HUES48 (cell line): ENCODE results near the gene TOR1AIP1.

ENCODE experiments used
- H3K27ac ChIP-seq: one replicate; pipeline ENCODE4 v1.7.0; 2013; ENCODE audit warnings: low read depth, low read length, inconsistent platforms
- H3K27me3 ChIP-seq: 2 replicates; pipeline ENCODE4 v1.6.1; 2013; ENCODE audit warnings: mild to moderate bottlenecking, low read length; ENCODE audit not compliant: control insufficient read depth, insufficient read depth
- H3K36me3 ChIP-seq: 2 replicates; pipeline ENCODE4 v1.6.1; 2013; ENCODE audit warnings: low read length; ENCODE audit not compliant: control insufficient read depth, insufficient read depth
- H3K4me1 ChIP-seq: 2 replicates; pipeline ENCODE4 v1.6.1; 2013; ENCODE audit warnings: mild to moderate bottlenecking, low read length; ENCODE audit not compliant: control insufficient read depth, insufficient read depth
- H3K4me3 ChIP-seq: 2 replicates; pipeline ENCODE4 v1.5.1; 2013; ENCODE audit warnings: mild to moderate bottlenecking, low read depth, low read length
- H3K9ac ChIP-seq: 2 replicates; pipeline ENCODE4 v1.6.1; 2013; ENCODE audit warnings: mild to moderate bottlenecking, low read depth, low read length, moderate library complexity
- H3K9me3 ChIP-seq: 2 replicates; pipeline ENCODE4 v1.6.1; 2013; ENCODE audit warnings: low read length; ENCODE audit not compliant: control insufficient read depth, insufficient read depth

TOR1AIP1 gene

DNA sequence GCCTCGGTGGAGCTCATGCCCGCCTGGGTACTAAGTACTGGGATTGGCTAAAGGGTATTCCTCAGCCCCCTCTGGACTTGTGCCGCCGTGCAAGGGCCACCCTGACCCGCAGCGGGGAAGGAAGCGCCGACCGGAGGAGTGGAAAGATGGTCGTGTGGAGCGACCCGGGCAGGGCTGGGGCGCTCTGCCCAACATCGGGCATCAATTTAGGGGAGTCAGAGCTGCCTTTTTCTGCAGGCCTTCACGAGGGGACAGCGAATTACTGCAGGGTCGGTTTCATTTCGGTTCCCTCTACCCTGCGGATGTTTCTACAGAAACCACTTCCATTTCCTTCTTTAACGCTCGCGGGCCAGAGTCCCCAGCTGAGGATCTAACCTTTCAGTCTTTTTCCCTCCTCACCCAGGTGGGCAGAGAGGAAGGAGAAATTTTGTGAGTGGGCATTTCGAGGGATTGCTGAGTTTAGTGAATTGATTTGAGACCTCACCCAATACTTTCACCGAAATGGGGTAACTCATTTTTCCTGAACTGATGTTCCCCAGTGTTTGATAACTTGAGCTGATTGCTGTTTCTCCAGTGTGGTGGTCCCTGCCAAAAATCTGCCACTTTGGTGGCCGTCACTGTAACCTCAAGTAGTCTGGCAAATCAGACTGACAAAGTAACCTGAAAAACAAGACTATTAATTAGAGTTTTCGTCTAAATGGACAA lies 1.1 kb downstream of the TOR1AIP1 start:
- Histone ChIP-seq H3K36me3 (peaks cover 24% of the 10 kb centered on the region), H3K4me1 (peaks cover 15% of the 10 kb centered on the region; the same call in 1 of the 2 replicates), H3K27ac (peak overlapping the region; percentile 100), H3K9ac (peak overlapping the region; percentile 91), H3K4me3 (peak overlapping the region; percentile 76), H3K9me3 (no peaks in the 10 kb centered on the region), H3K27me3 (no peaks in the 10 kb centered on the region)

GRCh38 chr1:179883745-179884138 lies 1.7 kb downstream of the TOR1AIP1 start:
- peak overlapping the region; percentile 91; the same call in 1 of the 2 replicates for H3K9ac ChIP-seq
- H3K27me3 ChIP-seq, result no peaks in the 10 kb centered on the region
- peaks cover 15% of the 10 kb centered on the region; the same call in 1 of the 2 replicates for H3K4me1 ChIP-seq
- H3K4me3 ChIP-seq, result peak overlapping the region; percentile 76
- peaks cover 29% of the 10 kb centered on the region for H3K36me3 ChIP-seq
- no peaks in the 10 kb centered on the region for H3K9me3 ChIP-seq
- H3K27ac ChIP-seq, result peak overlapping the region; percentile 100

DNA sequence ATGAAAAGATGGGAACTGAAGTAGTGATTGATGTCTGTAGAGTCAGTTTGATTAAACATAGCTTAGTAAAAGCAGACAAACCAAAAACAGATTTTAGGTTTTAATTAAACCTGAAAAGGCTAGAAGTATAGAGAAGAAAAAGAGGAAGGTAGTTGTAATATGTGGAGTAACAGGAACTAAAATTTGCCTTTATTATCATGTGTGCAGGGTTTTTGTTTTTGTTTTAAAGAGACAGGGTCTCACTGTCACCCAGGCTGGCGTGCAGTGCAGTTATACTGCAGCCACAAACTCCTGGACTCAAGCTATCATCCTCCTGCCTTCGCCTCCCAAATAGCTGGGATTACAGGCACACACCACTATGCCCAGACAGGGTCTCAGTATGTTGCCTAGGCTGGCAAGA lies 6.0 kb downstream of the TOR1AIP1 start:
- H3K36me3 ChIP-seq, result peaks cover 57% of the 10 kb centered on the region
- no peak overlapping the region for H3K9ac ChIP-seq
- H3K4me1 ChIP-seq, result peaks cover 9% of the 10 kb centered on the region; the same call in 1 of the 2 replicates
- no peak overlapping the region for H3K27ac ChIP-seq
- no peaks in the 10 kb centered on the region for H3K27me3 ChIP-seq
- H3K4me3 ChIP-seq, result no peak overlapping the region
- H3K9me3 ChIP-seq, result no peaks in the 10 kb centered on the region

DNA sequence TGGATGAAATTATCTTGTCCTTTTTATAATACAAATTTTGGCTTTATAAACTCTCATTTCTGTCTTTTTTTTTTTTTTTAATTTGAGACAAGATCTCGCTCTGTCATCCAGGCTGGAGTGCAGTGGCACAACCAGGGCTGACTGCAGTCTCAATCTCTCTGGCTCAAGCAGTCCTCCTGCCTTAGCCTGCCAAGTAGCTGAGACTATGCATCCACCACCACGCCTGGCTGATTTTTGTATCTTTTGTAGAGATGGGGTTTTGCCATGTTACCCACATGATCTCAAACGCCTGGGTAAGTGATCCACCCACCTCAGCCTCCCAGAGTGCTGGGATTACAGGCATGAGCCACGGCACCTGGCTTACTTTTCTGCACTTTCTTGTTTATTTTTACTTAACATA lies 7.5 kb downstream of the TOR1AIP1 start:
- Histone ChIP-seq H3K4me3 (no peak overlapping the region), H3K4me1 (no peaks in the 10 kb centered on the region), H3K36me3 (peaks cover 59% of the 10 kb centered on the region), H3K27ac (no peak overlapping the region), H3K27me3 (no peaks in the 10 kb centered on the region), H3K9ac (no peak overlapping the region), H3K9me3 (no peaks in the 10 kb centered on the region)

GRCh38 chr1:179910934-179911333 lies 28.8 kb downstream of the TOR1AIP1 start:
- H3K27ac ChIP-seq, result no peak overlapping the region
- no peaks in the 10 kb centered on the region for H3K27me3 ChIP-seq
- no peak overlapping the region for H3K4me3 ChIP-seq
- H3K9ac ChIP-seq, result no peak overlapping the region
- no peaks in the 10 kb centered on the region for H3K4me1 ChIP-seq
- no peaks in the 10 kb centered on the region for H3K9me3 ChIP-seq
- peaks cover 35% of the 10 kb centered on the region for H3K36me3 ChIP-seq

DNA sequence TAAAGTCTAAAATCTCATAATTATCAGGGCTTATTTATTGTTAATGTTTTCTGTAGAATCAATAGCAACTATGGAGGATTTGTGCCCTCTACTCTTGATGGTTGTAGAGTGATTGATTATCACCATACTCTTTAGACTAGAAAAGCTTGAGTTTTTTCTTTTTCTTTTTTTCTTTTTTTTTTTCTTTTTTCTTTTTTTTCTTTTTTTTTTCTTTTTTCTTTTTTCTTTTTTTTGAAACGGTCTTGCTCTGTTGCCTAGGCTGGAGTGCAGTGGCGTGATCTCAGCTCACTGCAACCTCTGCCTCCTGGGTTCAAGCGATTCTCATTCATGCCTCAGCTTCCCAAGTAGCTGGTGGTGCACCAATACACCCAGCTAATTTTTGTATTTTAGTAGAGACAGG lies 29.7 kb downstream of the TOR1AIP1 start:
- Histone ChIP-seq H3K9me3 (no peaks in the 10 kb centered on the region), H3K9ac (no peak overlapping the region), H3K27me3 (no peaks in the 10 kb centered on the region), H3K4me3 (no peak overlapping the region), H3K27ac (no peak overlapping the region), H3K4me1 (no peaks in the 10 kb centered on the region), H3K36me3 (peaks cover 38% of the 10 kb centered on the region)

- Histone ChIP-seq H3K27me3 (no peaks in the 10 kb centered on the region), H3K4me1 (peaks cover 19% of the 10 kb centered on the region), H3K4me3 (no peak overlapping the region), H3K27ac (no peak overlapping the region), H3K9me3 (no peaks in the 10 kb centered on the region), H3K9ac (no peak overlapping the region), H3K36me3 (peaks cover 45% of the 10 kb centered on the region)
These were observed 35.7 kb downstream of the TOR1AIP1 start for GRCh38 chr1:179917601-179918429.

GRCh38 chr1:179921472-179921871 lies 39.4 kb downstream of the TOR1AIP1 start:
- H3K4me1 ChIP-seq, result peaks cover 19% of the 10 kb centered on the region
- H3K4me3 ChIP-seq, result 0 out of 2 replicates have a peak overlapping the region, but pooled peaks have one; percentile 7
- H3K27ac ChIP-seq, result peak overlapping the region; percentile 29
- H3K36me3 ChIP-seq, result peaks cover 28% of the 10 kb centered on the region
- H3K9ac ChIP-seq, result peak overlapping the region; percentile 33; the same call in 1 of the 2 replicates
- H3K9me3 ChIP-seq, result no peaks in the 10 kb centered on the region
- no peaks in the 10 kb centered on the region for H3K27me3 ChIP-seq

GRCh38 chr1:179921981-179922872 lies 40.1 kb downstream of the TOR1AIP1 start:
- Histone ChIP-seq H3K4me1 (peaks cover 19% of the 10 kb centered on the region), H3K27ac (peak overlapping the region; percentile 61), H3K9me3 (no peaks in the 10 kb centered on the region), H3K4me3 (no peak overlapping the region), H3K27me3 (no peaks in the 10 kb centered on the region), H3K36me3 (peaks cover 27% of the 10 kb centered on the region), H3K9ac (no peak overlapping the region)

DNA sequence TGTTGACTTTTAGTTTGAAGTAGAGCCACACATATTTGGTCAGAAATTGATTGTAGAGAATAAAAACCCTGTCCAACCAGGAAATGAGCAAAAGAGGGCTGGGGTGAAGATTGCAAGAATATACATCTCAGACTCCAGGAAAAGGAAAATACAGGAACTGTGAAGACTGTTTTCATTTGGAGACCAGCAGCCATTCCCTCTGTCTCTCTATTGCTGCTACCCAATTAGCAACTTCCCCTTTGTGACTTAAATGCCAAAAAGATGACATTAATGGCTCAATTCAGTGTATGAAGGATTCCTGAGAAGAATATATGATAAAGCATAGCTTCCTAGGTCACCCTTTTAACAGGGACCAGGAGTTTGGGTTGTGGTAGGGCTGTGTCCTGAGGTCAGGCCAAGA lies 40.9 kb downstream of the TOR1AIP1 start:
- Histone ChIP-seq H3K4me3 (no peak overlapping the region), H3K4me1 (peaks cover 19% of the 10 kb centered on the region), H3K9ac (no peak overlapping the region), H3K9me3 (no peaks in the 10 kb centered on the region), H3K27me3 (no peaks in the 10 kb centered on the region), H3K27ac (no peak overlapping the region), H3K36me3 (peaks cover 19% of the 10 kb centered on the region)
